ENCODE measurements around the gene STMN3. TPM values are rescaled to one million over a fixed set of nuclear protein-coding genes. Genes with fewer than 3 reads are reported as not detected.
"Not testable (repeated sequence)": the region's sequence is repeated elsewhere in the genome, so short reads cannot be mapped to it uniquely, and the experiment has no call there.

Gene STMN3
- total RNA-seq, 1 donor from 2014 or later = 1.5 TPM

DNA sequence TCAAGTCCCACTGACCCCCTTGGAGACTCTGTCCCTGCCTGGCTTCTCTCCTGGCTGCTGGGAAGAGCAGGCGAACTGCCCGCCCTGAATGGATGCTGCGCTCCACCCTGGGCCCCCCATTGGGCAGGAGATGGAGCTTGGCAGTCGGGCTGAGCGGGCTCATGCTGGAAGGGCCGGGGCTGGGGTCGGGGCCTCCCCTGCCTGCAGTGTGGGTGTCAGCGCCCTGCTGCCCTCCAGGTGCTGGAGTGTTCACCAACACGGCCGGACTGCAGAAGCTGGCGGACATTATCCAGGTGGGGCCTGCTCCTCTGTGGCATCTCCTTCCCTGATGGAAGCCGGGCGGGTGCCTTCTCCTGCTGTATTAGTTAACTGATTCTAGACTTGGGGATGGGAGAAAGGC, 27.2 kb upstream of the STMN3 start:
- DNase-seq (ENCODE audit: low spot score) (no peak), ATAC-seq (no peak)

DNA sequence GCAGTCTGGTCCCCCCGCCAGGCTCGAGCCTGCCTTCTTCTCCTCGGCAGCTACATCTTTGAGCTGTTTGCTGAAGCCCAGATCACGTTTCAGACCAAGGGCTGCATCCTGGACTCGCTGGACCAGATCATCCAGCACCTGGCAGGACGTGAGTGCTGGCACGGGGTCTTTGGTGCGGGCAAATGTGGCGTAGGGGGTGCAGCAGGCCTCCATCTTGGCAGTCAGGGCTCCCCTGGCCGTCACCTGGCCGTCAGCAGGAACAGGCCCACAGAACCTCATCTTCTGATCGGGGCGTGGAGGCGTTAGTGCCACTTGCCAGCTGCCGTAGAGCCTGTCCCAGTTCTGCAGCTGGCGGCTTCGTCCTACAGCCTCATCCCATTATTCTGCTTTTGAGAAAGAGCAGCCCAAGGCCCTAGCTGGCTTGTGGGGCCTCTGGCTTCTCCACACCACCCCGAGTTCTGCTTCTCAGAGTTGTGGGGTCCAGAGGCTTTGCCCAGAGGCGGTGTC, 26.6 kb upstream of the STMN3 start:
- ATAC-seq (no peak), DNase-seq (ENCODE audit: low spot score) (no peak)

DNA sequence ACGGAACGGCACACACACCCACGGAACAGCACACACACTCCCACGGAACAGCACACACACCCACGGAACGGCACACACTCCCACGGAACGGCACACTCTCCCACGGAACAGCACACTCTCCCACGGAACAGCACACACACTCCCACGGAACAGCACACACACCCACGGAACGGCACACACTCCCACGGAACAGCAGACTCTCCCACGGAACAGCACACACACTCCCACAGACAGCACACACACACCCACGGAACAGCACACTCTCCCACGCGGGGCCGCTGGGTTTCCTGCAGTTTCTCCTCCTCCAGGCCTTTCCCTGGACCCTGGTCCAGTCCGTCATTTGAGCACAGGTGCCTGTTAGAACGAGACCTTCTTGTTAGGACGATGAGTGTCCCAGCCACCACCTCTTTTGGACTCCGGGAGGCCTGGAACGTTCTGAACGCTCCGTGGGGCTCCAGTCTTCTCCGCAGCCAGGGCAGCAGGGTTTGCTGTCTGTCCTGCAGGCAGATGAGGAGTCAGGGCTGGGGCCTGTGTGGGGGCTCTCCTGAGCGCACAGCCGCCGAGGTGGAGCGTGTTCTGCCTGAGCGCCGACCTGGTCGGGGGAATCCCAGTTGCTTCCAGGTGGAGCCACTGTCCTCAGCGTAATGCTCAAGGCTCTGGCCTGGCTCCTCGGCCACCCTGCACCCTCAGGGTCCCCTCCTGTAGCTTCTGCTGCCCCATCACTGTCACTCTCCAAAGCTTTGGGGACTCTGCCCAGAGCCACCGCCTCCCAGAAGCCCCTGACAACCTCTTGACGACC, 25.6 kb upstream of the STMN3 start:
- no peak for DNase-seq (ENCODE audit: low spot score)
- ATAC-seq = no peak

DNA sequence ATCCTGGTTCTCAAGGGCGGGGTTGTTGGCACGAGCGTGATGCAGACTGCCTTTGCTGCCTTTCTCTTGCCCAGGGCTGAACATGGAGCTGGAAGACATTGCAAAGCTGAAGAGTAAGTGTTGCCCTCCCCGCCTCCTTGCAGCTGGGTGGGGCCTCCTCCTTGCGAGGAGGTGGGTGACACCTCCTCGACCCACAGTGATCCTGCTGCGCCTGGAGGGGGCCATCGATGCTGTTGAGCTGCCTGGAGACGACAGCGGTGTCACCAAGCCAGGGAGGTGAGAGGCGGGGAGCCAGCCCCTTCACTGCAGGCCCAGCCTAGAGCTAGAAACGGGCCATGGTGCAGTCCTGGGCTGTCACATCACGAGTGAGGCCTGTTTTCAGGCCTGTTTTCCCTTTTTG, 24.8 kb upstream of the STMN3 start:
- no peak for ATAC-seq
- DNase-seq (ENCODE audit: low spot score) = no peak

DNA sequence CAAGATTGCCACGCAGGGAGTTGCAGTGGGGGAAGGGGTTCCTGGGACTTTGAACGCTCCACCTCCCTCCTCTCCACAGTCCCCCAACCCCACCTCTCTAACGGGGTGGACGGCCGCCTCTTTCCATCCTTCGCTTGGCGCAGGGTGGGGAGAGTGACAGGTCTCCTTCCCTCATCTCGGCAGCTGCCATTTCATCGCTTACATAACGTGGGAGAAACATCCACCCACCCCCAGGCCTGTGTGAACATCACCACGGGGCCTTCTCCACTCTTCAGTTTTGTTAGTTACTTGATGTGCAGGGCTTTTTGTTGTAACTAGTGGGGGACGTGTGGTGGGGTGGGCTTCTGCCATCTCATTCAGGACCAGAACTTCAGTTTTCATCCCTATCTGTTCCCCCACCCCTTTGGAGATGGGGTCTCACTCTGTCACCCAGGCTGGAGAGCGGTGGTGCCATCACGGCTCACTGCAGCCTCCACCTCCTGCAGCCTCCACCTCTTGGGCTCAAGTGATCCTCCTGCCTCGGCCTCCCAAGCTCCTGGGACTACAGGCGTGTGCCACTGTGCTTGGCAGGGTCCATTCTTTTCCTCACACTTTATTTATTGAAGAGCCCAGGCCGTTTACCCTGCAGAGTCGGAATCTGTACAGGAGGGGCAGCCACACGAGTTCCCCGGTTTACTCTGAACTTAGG, 22.6 kb upstream of the STMN3 start:
- DNase-seq (ENCODE audit: low spot score) = no peak
- no peak for ATAC-seq

DNA sequence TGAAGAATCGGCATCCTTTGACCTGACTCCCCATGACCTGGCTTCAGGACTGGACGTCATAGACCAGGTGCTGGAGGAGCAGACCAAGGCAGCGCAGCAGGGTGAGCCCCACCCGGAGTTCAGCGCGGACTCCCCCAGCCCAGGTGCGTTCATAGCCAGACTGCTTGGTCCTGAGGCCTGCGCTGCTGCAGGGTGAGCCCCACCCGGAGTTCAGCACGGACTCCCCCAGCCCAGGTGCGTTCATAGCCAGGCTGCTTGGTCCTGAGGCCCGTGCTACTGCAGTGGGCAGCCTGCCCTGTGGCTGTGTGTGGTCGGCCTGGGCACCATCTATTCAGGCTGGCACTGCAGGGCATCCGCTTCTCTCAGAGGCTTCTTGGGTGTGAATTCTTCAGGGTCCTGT, 20.7 kb upstream of the STMN3 start:
- DNase-seq (ENCODE audit: low spot score) (no peak), ATAC-seq (no peak)

DNA sequence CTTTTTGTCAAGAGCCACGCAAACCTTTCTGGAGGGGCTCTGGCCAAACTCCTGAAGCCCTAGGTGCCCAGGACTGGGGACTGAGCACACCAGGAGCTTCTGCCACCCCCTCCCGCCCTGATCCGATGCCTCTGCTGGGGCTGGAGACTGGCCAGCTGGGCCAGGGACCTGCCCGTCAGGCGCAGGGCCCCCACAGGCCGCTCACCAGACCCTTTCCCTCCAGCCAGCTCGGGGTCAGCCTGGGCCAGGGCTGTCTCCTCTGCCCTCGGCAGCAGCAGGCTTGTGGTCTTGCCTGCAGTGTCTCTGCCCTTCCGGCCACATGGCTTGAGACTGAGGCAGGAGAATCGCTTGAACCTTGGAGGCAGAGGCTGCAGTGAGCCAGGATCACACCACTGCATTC, 19.4 kb upstream of the STMN3 start:
- peak; percentile 38 for ATAC-seq
- no peak for DNase-seq (ENCODE audit: low spot score)

DNA sequence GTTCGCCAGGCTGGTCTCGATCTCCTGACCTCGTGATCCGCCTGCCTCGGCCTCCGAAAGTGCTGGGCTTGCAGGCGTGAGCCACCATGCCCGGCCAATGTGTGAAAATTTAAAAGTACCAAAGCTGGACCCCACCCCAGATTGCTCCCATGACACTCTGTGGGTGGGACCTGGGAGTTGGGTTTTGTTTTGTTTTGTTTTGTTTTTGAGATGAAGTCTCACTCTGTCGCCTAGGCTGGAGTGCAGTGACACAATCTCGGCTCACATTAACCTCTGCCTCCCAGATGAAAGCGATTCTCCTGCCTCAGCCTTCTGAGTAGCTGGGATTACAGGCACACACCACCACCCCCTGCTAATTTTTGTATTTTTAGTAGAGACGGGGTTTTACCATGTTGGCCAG, 18.5 kb upstream of the STMN3 start:
- not testable (repeated sequence) for DNase-seq (ENCODE audit: low spot score); ATAC-seq

DNA sequence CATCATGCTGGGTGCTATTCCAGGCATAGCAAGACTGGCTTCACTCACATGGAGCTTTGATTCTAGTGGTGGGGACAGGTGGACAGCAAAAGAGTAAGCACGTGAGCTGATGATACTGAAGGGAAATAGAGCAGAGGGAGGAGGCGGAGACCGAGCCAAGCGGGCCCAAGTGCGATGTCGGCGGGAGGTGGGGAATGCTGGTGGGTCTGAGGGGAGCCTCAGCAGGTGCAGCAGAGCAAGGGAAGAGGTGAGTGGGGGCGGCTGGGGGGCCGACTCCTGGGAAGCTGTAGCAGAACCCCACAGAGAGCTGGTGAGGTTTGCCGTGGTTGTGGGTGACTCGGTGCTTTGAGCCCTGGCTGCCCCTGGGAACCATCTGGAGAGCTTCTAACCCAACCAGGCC, 15.1 kb upstream of the STMN3 start:
- no peak for DNase-seq (ENCODE audit: low spot score)
- ATAC-seq = no peak

DNA sequence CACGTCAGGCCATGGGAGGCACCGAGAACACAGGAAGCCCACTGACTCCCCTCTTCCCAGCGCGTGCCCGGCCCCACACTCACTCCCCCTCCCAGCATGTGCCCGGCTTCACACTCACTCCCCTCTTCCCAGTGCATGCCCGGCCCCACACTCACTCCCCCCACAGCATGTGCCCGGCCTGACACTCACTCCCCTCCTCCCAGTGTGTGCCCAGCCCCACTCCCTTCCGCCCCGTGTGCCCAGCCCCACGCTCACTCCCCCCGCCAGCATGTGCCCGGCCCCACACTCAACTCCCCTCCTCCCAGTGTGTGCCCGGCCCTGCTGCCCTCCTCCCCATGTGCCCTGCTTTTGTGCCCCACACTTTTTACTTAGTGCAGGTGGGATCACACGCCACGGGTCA, 14.6 kb upstream of the STMN3 start:
- no peak for DNase-seq (ENCODE audit: low spot score)
- ATAC-seq = no peak

DNA sequence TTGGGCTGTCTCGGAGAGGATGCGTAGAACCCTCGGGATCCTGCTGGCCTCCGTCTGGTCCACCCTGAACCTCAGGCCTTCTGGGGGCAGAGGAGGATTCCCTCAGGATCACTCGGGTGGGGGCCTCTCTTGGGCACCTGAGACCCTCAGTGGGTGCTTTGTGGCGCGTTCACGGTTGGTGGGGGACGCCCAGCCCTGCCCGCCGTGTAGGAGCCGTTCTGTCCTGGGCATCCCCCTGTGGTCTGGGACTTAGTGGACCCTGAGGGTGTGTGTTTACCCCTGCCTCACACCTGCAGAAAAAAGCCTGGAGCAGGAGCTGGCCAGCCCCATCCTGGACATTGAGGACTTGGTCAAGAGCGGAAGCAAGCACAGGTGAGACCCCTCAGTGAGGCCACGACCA, 12.5 kb upstream of the STMN3 start:
- no peak for DNase-seq (ENCODE audit: low spot score)
- no peak for ATAC-seq

DNA sequence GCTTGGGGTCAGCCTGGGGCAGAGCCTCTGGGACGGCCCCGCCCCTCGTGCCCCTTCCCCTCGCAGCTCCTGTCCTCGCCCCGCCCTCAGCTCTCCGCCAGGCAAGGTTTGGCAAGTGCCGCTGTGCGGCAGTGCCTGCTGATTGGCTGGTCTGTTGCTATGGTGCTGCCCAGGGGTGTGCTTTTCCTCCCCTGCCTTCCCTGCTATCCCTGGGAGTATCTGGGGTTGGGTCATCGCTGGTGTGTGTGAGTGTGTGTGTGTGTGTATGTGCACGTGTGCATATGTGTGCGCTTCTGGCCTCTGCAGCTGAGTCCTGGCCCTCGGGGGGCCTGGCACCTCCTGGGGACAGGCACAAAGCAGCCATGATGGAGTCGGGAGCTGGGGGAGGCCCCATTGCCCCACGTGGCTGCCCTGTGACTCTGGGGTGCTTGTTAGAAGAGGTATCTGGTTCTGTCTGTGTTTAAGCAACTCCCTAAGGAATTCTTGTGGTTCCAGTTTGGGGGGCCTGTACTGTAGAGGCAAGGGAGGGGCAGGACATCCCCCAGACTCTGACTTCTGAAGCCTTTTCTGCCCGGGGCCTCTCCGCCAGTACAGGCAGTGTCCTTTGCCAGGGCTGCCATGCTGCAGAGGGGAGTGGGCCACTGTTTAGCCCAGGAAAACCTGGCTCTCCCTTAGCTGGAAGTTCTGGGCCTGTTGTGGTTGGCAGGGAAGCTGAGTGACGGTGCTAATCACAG, 11.8 kb upstream of the STMN3 start:
- ATAC-seq = no peak

DNA sequence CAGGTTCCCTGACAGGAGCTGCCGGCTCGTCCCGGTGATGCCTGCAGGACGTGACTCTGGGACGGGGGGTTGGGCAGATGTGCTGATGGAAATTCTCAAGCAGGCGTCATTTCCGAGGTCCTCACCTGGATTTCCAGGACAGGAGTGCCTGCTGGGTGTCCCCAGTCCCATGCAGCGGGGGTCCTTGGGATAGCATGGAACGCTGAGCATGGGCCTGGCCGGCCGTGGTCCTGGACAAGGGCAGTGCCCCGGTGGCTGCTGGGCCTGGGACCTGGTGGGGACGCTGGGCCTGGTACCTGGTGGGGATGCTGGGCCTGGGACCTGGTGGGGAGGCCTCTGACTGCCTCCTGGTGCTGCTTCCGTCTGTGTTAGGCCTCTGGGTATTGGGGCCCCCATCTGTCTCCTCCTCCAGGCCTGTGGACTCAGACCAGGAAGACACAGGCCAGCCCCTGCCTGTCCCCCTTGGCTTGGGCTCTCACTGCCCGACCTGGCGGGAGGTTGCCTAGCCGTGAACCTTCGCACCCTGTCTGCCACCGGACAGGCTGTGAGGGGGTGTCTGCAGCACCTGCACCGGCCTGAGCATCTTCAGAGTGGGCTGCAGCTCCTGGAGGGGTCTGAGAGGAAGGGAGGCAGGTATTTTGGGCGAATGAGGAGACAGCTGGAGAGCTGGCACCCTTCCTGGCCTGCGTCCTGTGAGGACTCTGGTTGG, 11.1 kb upstream of the STMN3 start:
- ATAC-seq = no peak
- DNase-seq (ENCODE audit: low spot score) = no peak

More for the DNA sequence above, 11.8 kb upstream of the STMN3 start:
- no peak for DNase-seq (ENCODE audit: low spot score)

DNA sequence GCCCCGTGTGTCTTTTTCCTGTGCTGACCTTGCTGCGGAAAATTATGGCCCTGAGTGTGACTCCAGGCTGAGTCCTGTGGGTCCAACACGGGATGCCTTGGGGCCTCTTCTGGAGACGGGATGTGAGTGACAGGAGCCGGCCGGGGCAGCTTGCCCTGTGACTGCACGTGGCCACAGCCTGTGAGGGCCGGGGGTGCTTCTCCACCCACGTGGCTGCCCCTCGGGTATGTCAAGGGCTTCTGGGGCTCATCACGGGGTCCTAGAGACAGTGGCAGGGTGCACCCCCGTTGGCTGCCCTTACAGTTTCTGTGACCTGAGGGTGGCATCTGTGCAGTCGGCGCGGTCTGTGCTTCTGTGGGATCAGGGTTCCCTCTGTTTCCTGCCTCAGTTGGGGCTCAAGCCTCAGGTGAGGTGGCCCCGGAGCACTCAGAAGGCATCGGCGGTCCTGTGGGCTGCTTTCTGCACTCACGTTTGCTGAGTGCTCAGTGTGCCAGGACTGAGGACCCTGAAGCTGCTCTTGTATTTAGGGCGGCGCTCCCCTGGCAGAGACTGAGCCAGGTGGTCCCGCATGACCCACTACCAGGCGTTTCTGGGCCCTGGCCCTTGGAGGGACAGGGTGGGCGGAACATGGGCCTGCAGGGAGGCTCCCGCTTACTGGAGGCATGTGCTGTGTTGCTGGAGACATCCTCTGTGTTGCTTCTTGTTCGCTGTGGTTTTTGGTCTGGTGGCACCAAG, 10.3 kb upstream of the STMN3 start:
- DNase-seq (ENCODE audit: low spot score) (no peak), ATAC-seq (no peak)

DNA sequence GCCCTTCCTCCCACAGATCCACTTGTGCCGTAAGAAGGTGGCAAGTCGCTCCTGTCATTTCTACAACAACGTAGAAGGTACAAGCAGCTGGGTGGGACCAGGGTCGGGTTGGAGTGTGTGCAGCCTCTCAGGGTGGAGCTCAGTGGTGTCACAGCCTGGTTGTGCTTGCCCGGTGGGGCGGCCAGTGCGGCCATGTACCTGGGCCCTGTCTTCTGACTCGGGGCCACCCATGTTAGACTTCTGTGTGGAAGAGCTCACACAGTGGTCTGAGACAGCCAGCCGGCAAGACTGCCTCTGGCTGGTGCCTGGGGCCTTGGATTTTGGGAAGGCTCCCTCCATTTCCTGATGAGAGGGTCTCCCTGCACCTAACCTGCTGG, 9.6 kb upstream of the STMN3 start:
- ATAC-seq (no peak), DNase-seq (ENCODE audit: low spot score) (no peak)

DNA sequence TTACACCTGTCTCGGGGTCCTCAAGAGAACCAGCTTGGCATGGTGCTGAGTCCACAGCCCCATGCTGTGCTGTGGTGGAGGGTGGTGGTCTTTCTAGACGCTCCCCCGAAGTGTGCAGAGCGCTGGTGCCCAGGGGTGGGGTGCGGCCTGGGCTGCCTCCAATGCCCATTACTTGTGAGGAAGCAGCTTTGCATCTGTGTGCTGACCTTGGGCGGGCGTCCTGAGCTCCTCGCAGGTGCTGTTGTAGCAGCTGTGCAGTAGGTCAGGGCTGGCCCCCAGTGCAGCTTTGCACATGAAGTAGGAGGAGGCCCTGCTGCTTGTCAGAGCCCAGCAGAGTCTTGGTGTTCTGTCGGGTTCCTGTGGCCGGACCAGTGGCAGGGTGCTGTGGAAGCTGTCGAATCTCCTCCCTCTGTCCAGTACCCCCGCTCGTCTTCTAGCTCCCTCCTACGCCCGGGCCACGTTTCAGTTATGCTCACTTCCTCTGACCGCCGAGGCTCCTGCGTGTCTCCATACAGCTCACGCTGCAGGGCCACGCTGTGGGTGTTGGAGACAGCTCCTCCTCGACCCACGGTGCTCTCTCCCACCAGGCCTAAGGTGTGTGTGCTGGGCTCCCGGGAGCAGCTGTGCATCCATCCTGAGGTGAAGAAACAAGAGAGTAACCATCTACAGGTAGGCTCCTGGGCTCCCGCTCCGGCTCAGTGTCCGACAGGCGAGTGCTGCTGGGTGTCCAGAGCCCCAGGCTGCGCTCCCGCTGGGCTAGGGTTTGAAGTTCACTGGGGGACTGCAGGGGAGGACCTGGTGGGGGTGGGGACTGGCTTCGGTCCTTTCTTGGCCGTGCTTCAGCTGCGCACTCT, 9.0 kb upstream of the STMN3 start:
- no peak for DNase-seq (ENCODE audit: low spot score)
- no peak for ATAC-seq

DNA sequence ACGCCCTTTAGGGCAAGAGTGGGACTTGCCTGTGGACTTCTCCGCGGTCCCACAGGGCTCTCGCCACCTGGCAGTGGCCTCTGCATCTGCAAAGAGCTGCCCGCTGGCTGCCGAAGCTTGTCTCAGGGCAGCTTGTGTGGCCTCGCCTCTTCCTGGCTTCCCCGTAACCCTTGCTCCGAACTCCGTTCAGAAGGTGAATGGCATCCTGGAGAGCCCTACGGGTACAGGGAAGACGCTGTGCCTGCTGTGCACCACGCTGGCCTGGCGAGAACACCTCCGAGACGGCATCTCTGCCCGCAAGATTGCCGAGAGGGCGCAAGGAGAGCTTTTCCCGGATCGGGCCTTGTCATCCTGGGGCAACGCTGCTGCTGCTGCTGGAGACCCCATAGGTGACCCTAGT, 7.9 kb upstream of the STMN3 start:
- ATAC-seq = no peak

DNA sequence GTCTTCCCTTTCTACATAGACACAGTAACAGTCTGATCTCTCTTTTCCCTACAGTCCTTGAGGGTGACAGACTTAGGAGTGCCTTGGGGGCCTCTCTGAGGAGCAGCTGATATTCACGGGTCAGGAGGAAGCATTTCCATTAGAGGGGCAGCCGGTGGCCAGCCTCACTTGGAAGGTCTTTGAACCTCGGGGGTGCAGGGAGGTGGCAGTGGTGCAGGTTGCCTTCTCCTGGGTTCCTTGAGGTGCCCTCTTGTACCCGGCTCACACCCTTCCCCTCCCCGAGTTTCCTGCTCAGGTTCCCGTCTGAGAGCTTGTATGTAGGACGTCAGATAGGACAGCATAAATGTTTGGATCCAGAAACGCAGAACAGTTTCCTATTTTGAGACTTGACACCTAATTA, 7.4 kb upstream of the STMN3 start:
- no peak for ATAC-seq
- no peak for DNase-seq (ENCODE audit: low spot score)

More for the DNA sequence above, 7.9 kb upstream of the STMN3 start:
- no peak for DNase-seq (ENCODE audit: low spot score)

DNA sequence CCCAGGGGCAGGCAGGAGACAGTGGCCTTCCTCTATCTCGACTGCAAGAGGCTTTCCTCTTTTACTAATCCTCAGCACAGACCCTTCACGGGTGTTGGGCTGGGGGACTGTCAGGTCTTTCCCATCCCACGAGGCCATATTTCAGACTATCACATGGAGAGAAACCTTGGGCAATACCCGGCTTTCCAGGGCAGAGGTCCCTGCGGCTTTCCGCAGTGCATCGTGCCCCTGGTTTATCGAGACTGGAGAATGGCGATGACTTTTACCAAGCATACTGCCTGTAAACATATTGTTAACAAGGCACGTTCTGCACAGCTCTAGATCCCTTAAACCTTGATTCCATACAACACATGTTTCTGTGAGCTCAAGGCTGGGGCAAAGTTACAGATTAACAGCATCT, 7.0 kb upstream of the STMN3 start:
- DNase-seq (ENCODE audit: low spot score); ATAC-seq: not testable (repeated sequence)
